HepG2 (cell line): ENCODE data around the gene ABHD17A. TPM values are rescaled to one million over a fixed set of nuclear protein-coding genes. Genes with fewer than 3 reads are reported as not detected.

Source experiments
- CREBL2 ChIP-seq: sonication (generic); formaldehyde crosslinking; IDR thresholded peaks from 2 replicates; pipeline ENCODE4 v1.8.1; 2023; ENCODE audit warnings: missing genetic modification reagents, mild to moderate bottlenecking, borderline replicate concordance
- HDAC2 ChIP-seq: sonication (generic); formaldehyde crosslinking; IDR thresholded peaks from 2 replicates; pipeline ENCODE4 v1.4.0; 2020; ENCODE audit warnings: missing genetic modification reagents
- MAZ ChIP-seq, 2 experiments: sonication (generic) in 1 of 2; formaldehyde crosslinking in 1 of 2; IDR thresholded peaks; 2 replicates each; pipeline versions ENCODE4 v1.5.0 to v1.6.1; 2012 to 2020; ENCODE audit warnings: low read depth in 2 of 2, mild to moderate bottlenecking in 2 of 2, borderline replicate concordance in 1 of 2, improper control_type of control experiment in 1 of 2, low read length in 1 of 2, missing genetic modification reagents in 1 of 2, moderate library complexity in 1 of 2
- MXD1 ChIP-seq: sonication (generic); formaldehyde crosslinking; IDR thresholded peaks from 2 replicates; pipeline ENCODE4 v1.4.0; 2020; ENCODE audit warnings: mild to moderate bottlenecking, missing genetic modification reagents
- NFYB ChIP-seq: sonication (generic); formaldehyde crosslinking; IDR thresholded peaks from 2 replicates; pipeline ENCODE4 v1.4.0; 2020; ENCODE audit warnings: missing genetic modification reagents
- NR2F1 ChIP-seq, 2 experiments: fragments of 450-650 bp in 1 of 2; formaldehyde crosslinking in 1 of 2; IDR thresholded peaks; 2 replicates each; pipeline versions ENCODE4 v1.5.0 to v1.6.1; 2016 to 2020; ENCODE audit warnings: mild to moderate bottlenecking in 1 of 2, missing compliant biosample characterization in 1 of 2, missing genetic modification reagents in 1 of 2, moderate library complexity in 1 of 2
- RBAK ChIP-seq: sonication (generic); formaldehyde crosslinking; IDR thresholded peaks from 2 replicates; pipeline ENCODE4 v1.5.1; 2020; ENCODE audit warnings: mild to moderate bottlenecking, missing genetic modification reagents
- SNAPC5 ChIP-seq: sonication (generic); formaldehyde crosslinking; IDR thresholded peaks from 2 replicates; pipeline ENCODE4 v1.8.1; 2023; ENCODE audit warnings: mild to moderate bottlenecking, missing genetic modification reagents, borderline replicate concordance
- SSRP1 ChIP-seq: IDR thresholded peaks from 2 replicates; pipeline ENCODE4 v1.6.1; 2016; ENCODE audit warnings: control low read depth
- TARDBP ChIP-seq: sonication (generic); formaldehyde crosslinking; IDR thresholded peaks from 2 replicates; pipeline ENCODE4 v1.8.0; 2022; ENCODE audit warnings: mild to moderate bottlenecking, missing genetic modification reagents
- TERF1 ChIP-seq: sonication (generic); formaldehyde crosslinking; IDR thresholded peaks from 2 replicates; pipeline ENCODE4 v1.8.0; 2022; ENCODE audit warnings: mild to moderate bottlenecking, missing genetic modification reagents, moderate library complexity
- TOPORS ChIP-seq: sonication (generic); formaldehyde crosslinking; IDR thresholded peaks from 2 replicates; pipeline ENCODE4 v1.8.0; 2023; ENCODE audit warnings: mild to moderate bottlenecking, missing genetic modification reagents
- ZBTB8A ChIP-seq: sonication (generic); formaldehyde crosslinking; IDR thresholded peaks from 2 replicates; pipeline ENCODE4 v1.4.0; 2020; ENCODE audit warnings: mild to moderate bottlenecking, low read depth, missing genetic modification reagents, borderline replicate concordance
- ZGPAT ChIP-seq: IDR thresholded peaks from 2 replicates; pipeline ENCODE4 v1.6.1; 2016; ENCODE audit warnings: mild to moderate bottlenecking
- ZNF460 ChIP-seq: sonication (generic); formaldehyde crosslinking; IDR thresholded peaks from 2 replicates; pipeline ENCODE4 v1.5.1; 2020; ENCODE audit warnings: missing genetic modification reagents, mild to moderate bottlenecking, borderline replicate concordance
- ZNF558 ChIP-seq: sonication (generic); formaldehyde crosslinking; IDR thresholded peaks from 2 replicates; pipeline ENCODE4 v1.9.0; 2022; ENCODE audit warnings: mild to moderate bottlenecking, missing genetic modification reagents, borderline replicate concordance
- ZNF687 ChIP-seq: sonication (generic); formaldehyde crosslinking; IDR thresholded peaks from 2 replicates; pipeline ENCODE4 v1.5.1; 2020; ENCODE audit warnings: mild to moderate bottlenecking, missing genetic modification reagents, moderate library complexity
- ZNF713 ChIP-seq: sonication (generic); formaldehyde crosslinking; IDR thresholded peaks from 2 replicates; pipeline ENCODE4 v1.4.0; 2020; ENCODE audit warnings: mild to moderate bottlenecking, missing genetic modification reagents
- ZNF784 ChIP-seq: sonication (generic); formaldehyde crosslinking; IDR thresholded peaks from 2 replicates; pipeline ENCODE4 v1.5.1; 2020; ENCODE audit warnings: missing genetic modification reagents, mild to moderate bottlenecking, borderline replicate concordance
- polyA plus RNA-seq, 8 experiments: library from polyadenylated mRNA; depleted of rRNA in 3 of 8; stranded (reverse) in 7 of 8; unstranded in 1 of 8; fragments of >200 nt; fragmentation: Illumina TruSeq in 4 of 8; extraction: Trizol in 4 of 8; gene quantifications; 2 replicates each; pipeline versions ENCODE4 v1.2.1 to v1.2.3, GENCODE V29; 2011 to 2016; ENCODE audit warnings: low read depth in 4 of 8, missing spikeins in 1 of 8, mixed read lengths in 1 of 8; ENCODE audit not compliant: insufficient read depth in 1 of 8
- total RNA-seq, 5 experiments: library from RNA; depleted of rRNA; stranded (reverse); fragments of >200 nt; fragmentation: Illumina TruSeq; extraction: Trizol; gene quantifications; 2 replicates each; pipeline ENCODE4 v1.2.3, GENCODE V29; 2016; ENCODE audit warnings: low read depth in 1 of 5

ABHD17A gene
- total and polyA plus RNA-seq, 2 of the 13 experiments (the other 11 are each of a cell fraction or from before 2014, with no cell fraction given) = 27.7 to 40.8 TPM

- no peak for TF ChIP-seq CREBL2 (CRISPR knock-in tag)
- peak in 1 of 2 experiments; percentile 68; a peak in 1 of 4 replicates for TF ChIP-seq NR2F1 (CRISPR knock-in tag; IDR thresholded peaks at IDR 0.05)
- TF ChIP-seq ZNF784 (CRISPR knock-in tag) = no peak
- TF ChIP-seq RBAK = no peak
- peak; percentile 61 for TF ChIP-seq ZNF687
- TF ChIP-seq SSRP1 (CRISPR knock-in tag) = no peak
- no peak for TF ChIP-seq ZNF713
- TF ChIP-seq MAZ (IDR thresholded peaks at IDR 0.05; ENCODE audit: borderline replicate concordance, low read depth, low read length) = peak; percentile 88
- no peak; the same call in none of the 2 replicates for TF ChIP-seq MAZ (CRISPR knock-in tag; IDR thresholded peaks at IDR 0.05; ENCODE audit: low read depth)
- no peak for TF ChIP-seq TARDBP (CRISPR knock-in tag)
- peak; percentile 22; the same call in 1 of the 2 replicates for TF ChIP-seq ZNF460 (CRISPR knock-in tag)
- TF ChIP-seq ZBTB8A = no peak
- 0 out of 2 replicates have a peak, but pooled peaks have one; percentile 14 for TF ChIP-seq HDAC2 (CRISPR knock-in tag)
- no peak for TF ChIP-seq NFYB (CRISPR knock-in tag)
- TF ChIP-seq ZGPAT (CRISPR knock-in tag) = peak; percentile 49; the same call in 1 of the 2 replicates
- no peak; the same call in 1 of the 2 replicates for TF ChIP-seq TOPORS
- no peak for TF ChIP-seq SNAPC5 (CRISPR knock-in tag)
- TF ChIP-seq TERF1 (CRISPR knock-in tag) = no peak
- peak; percentile 98 for TF ChIP-seq MXD1
- TF ChIP-seq ZNF558 (CRISPR knock-in tag) = peak; percentile 95
Measured at GRCh38 chr19:1863638-1864479, 21.4 kb downstream of the ABHD17A start (continued).
